Gastroesophageal sphincter (tissue), 3 donors: ENCODE measurements around the gene GJA5.

ENCODE experiments used
- POLR2A ChIP-seq, 2 donors: fragments of 450-650 bp; IDR thresholded peaks; one replicate each; pipeline ENCODE4 v1.6.1; 2017; ENCODE audit warnings: antibody characterized with exemption in 2 of 2, mild to moderate bottlenecking in 2 of 2, moderate library complexity in 1 of 2
- TF ChIP-seq, protein P1 (sequence below), 4 experiments: fragments of 200-600 bp in 2 of 4; fragments of 450-650 bp in 2 of 4; sonication (generic) in 1 of 4; IDR thresholded peaks; one replicate each; pipeline ENCODE4 v1.5.1; 2017 to 2019; ENCODE audit warnings: antibody characterized with exemption in 4 of 4, mild to moderate bottlenecking in 2 of 4, moderate library complexity in 2 of 4

DNA sequence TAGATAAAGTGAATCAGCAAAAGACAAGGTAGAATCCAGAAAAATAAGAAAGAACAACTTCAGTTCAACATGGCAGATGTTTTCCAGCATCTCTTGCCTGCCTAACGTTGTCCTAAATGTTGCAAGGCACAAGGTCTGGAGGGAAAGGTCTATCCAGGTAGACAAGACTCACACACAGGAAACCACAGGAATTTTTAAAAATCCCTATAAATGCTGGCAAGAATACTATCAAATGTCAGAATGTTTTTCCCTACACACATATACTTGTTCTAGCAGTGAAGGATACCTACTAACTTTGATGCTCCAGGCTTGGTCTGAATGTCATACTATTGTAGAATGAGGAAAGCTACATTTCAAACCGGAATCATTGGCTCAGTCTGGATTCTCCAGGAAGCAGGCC, 10.6 kb downstream of the GJA5 start:
- TF ChIP-seq, protein P1, sequence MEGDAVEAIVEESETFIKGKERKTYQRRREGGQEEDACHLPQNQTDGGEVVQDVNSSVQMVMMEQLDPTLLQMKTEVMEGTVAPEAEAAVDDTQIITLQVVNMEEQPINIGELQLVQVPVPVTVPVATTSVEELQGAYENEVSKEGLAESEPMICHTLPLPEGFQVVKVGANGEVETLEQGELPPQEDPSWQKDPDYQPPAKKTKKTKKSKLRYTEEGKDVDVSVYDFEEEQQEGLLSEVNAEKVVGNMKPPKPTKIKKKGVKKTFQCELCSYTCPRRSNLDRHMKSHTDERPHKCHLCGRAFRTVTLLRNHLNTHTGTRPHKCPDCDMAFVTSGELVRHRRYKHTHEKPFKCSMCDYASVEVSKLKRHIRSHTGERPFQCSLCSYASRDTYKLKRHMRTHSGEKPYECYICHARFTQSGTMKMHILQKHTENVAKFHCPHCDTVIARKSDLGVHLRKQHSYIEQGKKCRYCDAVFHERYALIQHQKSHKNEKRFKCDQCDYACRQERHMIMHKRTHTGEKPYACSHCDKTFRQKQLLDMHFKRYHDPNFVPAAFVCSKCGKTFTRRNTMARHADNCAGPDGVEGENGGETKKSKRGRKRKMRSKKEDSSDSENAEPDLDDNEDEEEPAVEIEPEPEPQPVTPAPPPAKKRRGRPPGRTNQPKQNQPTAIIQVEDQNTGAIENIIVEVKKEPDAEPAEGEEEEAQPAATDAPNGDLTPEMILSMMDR (IDR thresholded peaks at IDR 0.05) = no peak
- no peak for TF ChIP-seq POLR2A (IDR thresholded peaks at IDR 0.05)
